Left ventricle myocardium inferior (tissue), 1 donor: ENCODE data around the gene MED9. TPM values are rescaled to one million over a fixed set of nuclear protein-coding genes. Genes with fewer than 3 reads are reported as not detected.

Source experiments
- DNase-seq: peaks from one replicate; pipeline ENCODE4 v3.0.0-alpha.2; 2020
- H3K27ac ChIP-seq: fragments of 200-600 bp; replicated peaks from 2 replicates; pipeline ENCODE4 v1.8.0; 2021
- H3K27me3 ChIP-seq: fragments of 200-600 bp; 2 replicates; pipeline ENCODE4 v1.8.0; 2021; ENCODE audit warnings: low read depth
- H3K36me3 ChIP-seq: fragments of 200-600 bp; 2 replicates; pipeline ENCODE4 v1.8.0; 2021
- H3K4me1 ChIP-seq: fragments of 200-600 bp; 2 replicates; pipeline ENCODE4 v1.8.0; 2021
- H3K4me3 ChIP-seq: fragments of 200-600 bp; 2 replicates; pipeline ENCODE4 v1.8.0; 2021; ENCODE audit warnings: mild to moderate bottlenecking, moderate library complexity
- H3K9me3 ChIP-seq: fragments of 200-600 bp; replicated peaks from 2 replicates; pipeline ENCODE4 v1.8.0; 2021
- intact Hi-C: fragments of 100-400 bp; cut with micrococcal nuclease; formaldehyde crosslinking; loops from one replicate; pipeline ENCODE4 v1.11.0; 2022
- total RNA-seq: library from RNA; stranded (reverse); fragmentation: NEBNext Ultra II Directional; extraction: Animal tissue kit (Norgen Biotek cat#: 25700); gene quantifications from one replicate; pipeline ENCODE4 v1.2.1, GENCODE V29; 2021
- TF ChIP-seq, protein P1 (sequence below): fragments of 200-600 bp; IDR thresholded peaks from 2 replicates; pipeline ENCODE4 v1.8.0; 2021; ENCODE audit warnings: antibody characterized with exemption, mild to moderate bottlenecking, borderline replicate concordance
- donor health status: DM: no; HTN: yes; CAD: no; lungs with severe emphysema.

Gene MED9
- total RNA-seq, 1 donor from 2014 or later, result 34.1 TPM

DNA sequence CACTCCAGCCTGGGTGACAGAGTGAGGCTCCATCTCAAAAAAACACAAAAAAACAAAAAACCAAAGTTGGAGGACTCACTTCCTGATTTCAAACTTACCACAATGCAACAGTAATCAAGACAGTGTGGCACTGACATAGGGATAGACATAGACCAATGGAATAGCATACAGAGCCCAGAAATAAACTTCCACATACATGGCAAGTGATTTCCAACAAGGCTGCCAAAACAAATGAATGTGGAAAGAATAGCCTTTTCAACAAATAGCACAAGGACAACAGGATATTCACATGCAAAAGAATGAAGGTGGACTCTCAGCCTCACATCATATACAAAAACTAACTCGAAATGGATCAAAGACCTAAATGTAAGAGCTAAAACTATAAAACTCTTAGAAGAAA, 56.2 kb downstream of the MED9 start:
- H3K4me3 ChIP-seq, result no peak overlapping the region
- no peaks in the 10 kb centered on the region for H3K36me3 ChIP-seq
- H3K4me1 ChIP-seq, result peaks cover 42% of the 10 kb centered on the region
- TF ChIP-seq, protein P1, sequence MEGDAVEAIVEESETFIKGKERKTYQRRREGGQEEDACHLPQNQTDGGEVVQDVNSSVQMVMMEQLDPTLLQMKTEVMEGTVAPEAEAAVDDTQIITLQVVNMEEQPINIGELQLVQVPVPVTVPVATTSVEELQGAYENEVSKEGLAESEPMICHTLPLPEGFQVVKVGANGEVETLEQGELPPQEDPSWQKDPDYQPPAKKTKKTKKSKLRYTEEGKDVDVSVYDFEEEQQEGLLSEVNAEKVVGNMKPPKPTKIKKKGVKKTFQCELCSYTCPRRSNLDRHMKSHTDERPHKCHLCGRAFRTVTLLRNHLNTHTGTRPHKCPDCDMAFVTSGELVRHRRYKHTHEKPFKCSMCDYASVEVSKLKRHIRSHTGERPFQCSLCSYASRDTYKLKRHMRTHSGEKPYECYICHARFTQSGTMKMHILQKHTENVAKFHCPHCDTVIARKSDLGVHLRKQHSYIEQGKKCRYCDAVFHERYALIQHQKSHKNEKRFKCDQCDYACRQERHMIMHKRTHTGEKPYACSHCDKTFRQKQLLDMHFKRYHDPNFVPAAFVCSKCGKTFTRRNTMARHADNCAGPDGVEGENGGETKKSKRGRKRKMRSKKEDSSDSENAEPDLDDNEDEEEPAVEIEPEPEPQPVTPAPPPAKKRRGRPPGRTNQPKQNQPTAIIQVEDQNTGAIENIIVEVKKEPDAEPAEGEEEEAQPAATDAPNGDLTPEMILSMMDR, result no peak
- H3K27me3 ChIP-seq, result no peaks in the 10 kb centered on the region
- no peak overlapping the region for H3K27ac ChIP-seq
- intact Hi-C loops, result no loop called here
- peaks cover 7% of the 10 kb centered on the region for H3K9me3 ChIP-seq
- no peak for DNase-seq

- Histone ChIP-seq H3K36me3 (no peaks in the 10 kb centered on the region), H3K4me1 (peaks cover 42% of the 10 kb centered on the region), H3K4me3 (no peak overlapping the region), H3K9me3 (peaks cover 7% of the 10 kb centered on the region), H3K27me3 (no peaks in the 10 kb centered on the region), H3K27ac (no peak overlapping the region)
- TF ChIP-seq, protein P1, result no peak
- no peak for DNase-seq
- intact Hi-C loops, result no loop called here
These were observed 57.2 kb downstream of the MED9 start for GRCh38 chr17:17533901-17534441.

GRCh38 chr17:17535957-17536356, 59.2 kb downstream of the MED9 start:
- peak overlapping the region; percentile 90 for H3K27ac ChIP-seq
- H3K4me3 ChIP-seq, result no peak overlapping the region
- TF ChIP-seq, protein P1, result no peak
- DNase-seq, result peak; percentile 88
- intact Hi-C loops, result no loop called here
- H3K9me3 ChIP-seq, result peaks cover 7% of the 10 kb centered on the region
- peaks cover 56% of the 10 kb centered on the region for H3K4me1 ChIP-seq
- H3K36me3 ChIP-seq, result no peaks in the 10 kb centered on the region
- H3K27me3 ChIP-seq, result no peaks in the 10 kb centered on the region

GRCh38 chr17:17536702-17537101, 59.9 kb downstream of the MED9 start:
- DNase-seq, result no peak

GRCh38 chr17:17537311-17538099, 60.7 kb downstream of the MED9 start:
- peaks cover under 1% of the 10 kb centered on the region for H3K9me3 ChIP-seq
- intact Hi-C loops, result no loop called here
- peaks cover 60% of the 10 kb centered on the region for H3K4me1 ChIP-seq
- peak overlapping the region; percentile 90 for H3K27ac ChIP-seq
- no peak overlapping the region for H3K4me3 ChIP-seq
- no peaks in the 10 kb centered on the region for H3K36me3 ChIP-seq
- no peaks in the 10 kb centered on the region for H3K27me3 ChIP-seq
- TF ChIP-seq, protein P1, result no peak
- no peak for DNase-seq

More at GRCh38 chr17:17536702-17537101, 59.9 kb downstream of the MED9 start:
- Histone ChIP-seq H3K4me1 (peaks cover 60% of the 10 kb centered on the region), H3K27ac (peak overlapping the region; percentile 90), H3K9me3 (peaks cover 7% of the 10 kb centered on the region), H3K27me3 (no peaks in the 10 kb centered on the region), H3K36me3 (no peaks in the 10 kb centered on the region), H3K4me3 (no peak overlapping the region)
- TF ChIP-seq, protein P1, result no peak
- intact Hi-C loops, result no loop called here
